Measurements from ENCODE around the gene DDAH1.

DDAH1 gene

GRCh38 chr1:85490270-85490985, 25.5 kb upstream of the DDAH1 start:
- no peak for TF ChIP-seq CTCF (IDR thresholded peaks at IDR 0.05; ENCODE audit: borderline replicate concordance, extremely low read depth, low read length, poor library complexity, severe bottlenecking)
- no peak for TF ChIP-seq EZH2 (IDR thresholded peaks at IDR 0.05; ENCODE audit: borderline replicate concordance, low read depth, low read length, severe bottlenecking)
- H3K27ac ChIP-seq (ENCODE audit: low read length) = no peak overlapping the region

GRCh38 chr1:85488126-85488525, 23.2 kb upstream of the DDAH1 start:
- H3K4me1 ChIP-seq (ENCODE audit: insufficient read depth, low read length) = no peaks in the 10 kb centered on the region
- ATAC-seq (ENCODE audit: insufficient read depth, low read depth) (no peak), DNase-seq (no peak)
- no peaks in the 10 kb centered on the region for H3K9me3 ChIP-seq (ENCODE audit: insufficient read depth, low read length, severe bottlenecking)
- no peaks in the 10 kb centered on the region for H3K79me2 ChIP-seq (ENCODE audit: insufficient read depth, low read length)
- H3K4me3 ChIP-seq (ENCODE audit: low read depth in 1 of 2, low read length in 2 of 2) = no peak overlapping the region
- H2AFZ ChIP-seq (ENCODE audit: low read depth, low read length) = no peak overlapping the region
- no peaks in the 10 kb centered on the region for H3K27me3 ChIP-seq (ENCODE audit: insufficient read depth, low read length, poor library complexity)
- no peaks in the 10 kb centered on the region for H4K20me1 ChIP-seq (ENCODE audit: insufficient read depth, low read length)
- H3K27ac ChIP-seq (ENCODE audit: low read length) = no peak overlapping the region
- TF ChIP-seq CTCF (IDR thresholded peaks at IDR 0.05; ENCODE audit: borderline replicate concordance, extremely low read depth, low read length, poor library complexity, severe bottlenecking) (no peak), EZH2 (IDR thresholded peaks at IDR 0.05; ENCODE audit: borderline replicate concordance, low read depth, low read length, severe bottlenecking) (no peak)
- H3K9ac ChIP-seq (ENCODE audit: low read depth, low read length) = no peak overlapping the region
- H3K4me2 ChIP-seq (ENCODE audit: insufficient read depth, low read length) = no peak overlapping the region
- H3K36me3 ChIP-seq (ENCODE audit: insufficient read depth, low read length) = no peaks in the 10 kb centered on the region

More at GRCh38 chr1:85490270-85490985, 25.5 kb upstream of the DDAH1 start:
- ATAC-seq (ENCODE audit: insufficient read depth, low read depth) (no peak), DNase-seq (no peak)
- H2AFZ ChIP-seq (ENCODE audit: low read depth, low read length) = no peak overlapping the region
- H4K20me1 ChIP-seq (ENCODE audit: insufficient read depth, low read length) = no peaks in the 10 kb centered on the region
- no peaks in the 10 kb centered on the region for H3K36me3 ChIP-seq (ENCODE audit: insufficient read depth, low read length)
- no peak overlapping the region for H3K4me2 ChIP-seq (ENCODE audit: insufficient read depth, low read length)
- no peak overlapping the region for H3K9ac ChIP-seq (ENCODE audit: low read depth, low read length)
- H3K4me1 ChIP-seq (ENCODE audit: insufficient read depth, low read length) = no peaks in the 10 kb centered on the region
- H3K79me2 ChIP-seq (ENCODE audit: insufficient read depth, low read length) = no peaks in the 10 kb centered on the region
- H3K9me3 ChIP-seq (ENCODE audit: insufficient read depth, low read length, severe bottlenecking) = no peaks in the 10 kb centered on the region
- no peak overlapping the region for H3K4me3 ChIP-seq (ENCODE audit: low read depth in 1 of 2, low read length in 2 of 2)
- H3K27me3 ChIP-seq (ENCODE audit: insufficient read depth, low read length, poor library complexity) = no peaks in the 10 kb centered on the region

GRCh38 chr1:85485516-85485915, 20.6 kb upstream of the DDAH1 start:
- Histone ChIP-seq H3K4me2 (ENCODE audit: insufficient read depth, low read length) (no peak overlapping the region), H3K4me1 (ENCODE audit: insufficient read depth, low read length) (no peaks in the 10 kb centered on the region), H3K27ac (ENCODE audit: low read length) (no peak overlapping the region), H2AFZ (ENCODE audit: low read depth, low read length) (no peak overlapping the region), H3K4me3 (ENCODE audit: low read depth in 1 of 2, low read length in 2 of 2) (no peak overlapping the region), H3K79me2 (ENCODE audit: insufficient read depth, low read length) (no peaks in the 10 kb centered on the region), H3K9ac (ENCODE audit: low read depth, low read length) (no peak overlapping the region), H3K27me3 (ENCODE audit: insufficient read depth, low read length, poor library complexity) (no peaks in the 10 kb centered on the region), H4K20me1 (ENCODE audit: insufficient read depth, low read length) (no peaks in the 10 kb centered on the region), H3K9me3 (ENCODE audit: insufficient read depth, low read length, severe bottlenecking) (no peaks in the 10 kb centered on the region), H3K36me3 (ENCODE audit: insufficient read depth, low read length) (no peaks in the 10 kb centered on the region)
- ATAC-seq (ENCODE audit: insufficient read depth, low read depth) (no peak), DNase-seq (no peak)
- TF ChIP-seq CTCF (IDR thresholded peaks at IDR 0.05; ENCODE audit: borderline replicate concordance, extremely low read depth, low read length, poor library complexity, severe bottlenecking) (no peak), EZH2 (IDR thresholded peaks at IDR 0.05; ENCODE audit: borderline replicate concordance, low read depth, low read length, severe bottlenecking) (no peak)
